Stimulated activated CD8-positive, alpha-beta memory T cell treated with anti-CD3 and anti-CD28 coated beads, Interleukin-7, amount 100 ng/mL, for 4 hours (primary cell): ENCODE measurements around the gene FGF11.
A peak's percentile ranks its signal among the peaks of the same experiment; 100 is the strongest.

Experiments
- DNase-seq, 2 donors: peaks; one replicate each; pipeline ENCODE4 v3.0.0-alpha.2; 2020; ENCODE audit warnings: low read depth in 2 of 2

Gene FGF11

GRCh38 chr17:7439462-7440112 is at the start of gene FGF11:
FGF11 (plus strand) TSS chr17:7439512; CDS start chr17:7439621, 109 bp downstream.
- DNase-seq: no peak

- no peak for DNase-seq
Measured at GRCh38 chr17:7389924-7390910, 49.1 kb upstream of the FGF11 start.

GRCh38 chr17:7391307-7391706 is 48.0 kb upstream of the FGF11 start:
- no peak for DNase-seq

- no peak for DNase-seq
Measured at GRCh38 chr17:7392696-7393612, 46.4 kb upstream of the FGF11 start.

GRCh38 chr17:7393613-7394451 is 45.5 kb upstream of the FGF11 start:
- peak; percentile 27 to 56 for DNase-seq

GRCh38 chr17:7394452-7395191 is 44.7 kb upstream of the FGF11 start, which contains the start of gene PLSCR3:
PLSCR3 (minus strand) TSS chr17:7394525; CDS start chr17:7394110, 415 bp downstream.
- DNase-seq: peak; percentile 42 to 77

- DNase-seq: no peak
Measured at GRCh38 chr17:7396147-7396546, 43.2 kb upstream of the FGF11 start.

GRCh38 chr17:7398612-7399011 is 40.7 kb upstream of the FGF11 start:
- no peak for DNase-seq

GRCh38 chr17:7403043-7403726 is 36.1 kb upstream of the FGF11 start:
- no peak for DNase-seq

- no peak for DNase-seq
Measured at GRCh38 chr17:7403727-7403976, 35.7 kb upstream of the FGF11 start.

- peak; percentile 93 to 94 for DNase-seq
Measured at GRCh38 chr17:7403977-7404736, 35.2 kb upstream of the FGF11 start, which contains the start of gene TMEM256. TMEM256 (minus strand) TSS chr17:7404097; CDS start chr17:7404084, 13 bp downstream.

GRCh38 chr17:7404737-7405349 is 34.5 kb upstream of the FGF11 start:
- peak in 1 of 2 donors; percentile 69 for DNase-seq

GRCh38 chr17:7405350-7406234 is 33.7 kb upstream of the FGF11 start:
- no peak for DNase-seq

GRCh38 chr17:7406235-7406825 is 33.0 kb upstream of the FGF11 start:
- DNase-seq: no peak

GRCh38 chr17:7407082-7407481 is 32.2 kb upstream of the FGF11 start:
- DNase-seq: no peak

- DNase-seq: no peak
Measured at GRCh38 chr17:7407485-7408251, 31.6 kb upstream of the FGF11 start, which contains the start of gene NLGN2. NLGN2 (plus strand) TSS chr17:7407845; CDS start chr17:7408256, 411 bp downstream.
